Measurements from ENCODE around the gene RXRG.

DNA sequence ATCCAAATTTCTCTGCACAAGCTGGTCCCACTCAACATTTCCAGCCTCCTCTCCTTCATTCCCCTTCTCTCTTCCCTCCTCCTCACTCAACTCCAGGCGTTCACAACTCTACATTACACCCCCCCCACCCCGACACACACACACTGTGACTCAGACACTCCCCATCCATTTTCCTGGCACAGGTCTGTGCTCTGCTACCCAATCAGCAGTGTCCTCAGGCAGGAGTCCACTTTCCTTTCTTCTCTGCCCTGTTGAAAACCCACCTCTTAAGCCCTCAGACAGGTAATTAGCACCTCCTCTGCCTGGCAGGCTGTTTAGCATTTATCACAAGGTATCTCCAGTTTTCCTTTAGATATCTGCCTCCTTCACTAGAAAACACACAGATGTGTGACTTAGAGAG lies 79.6 kb downstream of the RXRG start:
- TF ChIP-seq, protein P1, sequence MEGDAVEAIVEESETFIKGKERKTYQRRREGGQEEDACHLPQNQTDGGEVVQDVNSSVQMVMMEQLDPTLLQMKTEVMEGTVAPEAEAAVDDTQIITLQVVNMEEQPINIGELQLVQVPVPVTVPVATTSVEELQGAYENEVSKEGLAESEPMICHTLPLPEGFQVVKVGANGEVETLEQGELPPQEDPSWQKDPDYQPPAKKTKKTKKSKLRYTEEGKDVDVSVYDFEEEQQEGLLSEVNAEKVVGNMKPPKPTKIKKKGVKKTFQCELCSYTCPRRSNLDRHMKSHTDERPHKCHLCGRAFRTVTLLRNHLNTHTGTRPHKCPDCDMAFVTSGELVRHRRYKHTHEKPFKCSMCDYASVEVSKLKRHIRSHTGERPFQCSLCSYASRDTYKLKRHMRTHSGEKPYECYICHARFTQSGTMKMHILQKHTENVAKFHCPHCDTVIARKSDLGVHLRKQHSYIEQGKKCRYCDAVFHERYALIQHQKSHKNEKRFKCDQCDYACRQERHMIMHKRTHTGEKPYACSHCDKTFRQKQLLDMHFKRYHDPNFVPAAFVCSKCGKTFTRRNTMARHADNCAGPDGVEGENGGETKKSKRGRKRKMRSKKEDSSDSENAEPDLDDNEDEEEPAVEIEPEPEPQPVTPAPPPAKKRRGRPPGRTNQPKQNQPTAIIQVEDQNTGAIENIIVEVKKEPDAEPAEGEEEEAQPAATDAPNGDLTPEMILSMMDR (IDR thresholded peaks at IDR 0.05; ENCODE audit: low read depth, low read length, poor library complexity, severe bottlenecking) = no peak
- no peak for TF ChIP-seq EZH2phosphoT487 (IDR thresholded peaks at IDR 0.05; ENCODE audit: borderline replicate concordance, low read length)
